Midbrain (tissue), 1 donor: Measurements from ENCODE around the gene NDST3.

Experiments
- DNase-seq: peaks from one replicate; lab custom pipeline; 2025; lab: John Stamatoyannopoulos, UW

The NDST3 gene

DNA sequence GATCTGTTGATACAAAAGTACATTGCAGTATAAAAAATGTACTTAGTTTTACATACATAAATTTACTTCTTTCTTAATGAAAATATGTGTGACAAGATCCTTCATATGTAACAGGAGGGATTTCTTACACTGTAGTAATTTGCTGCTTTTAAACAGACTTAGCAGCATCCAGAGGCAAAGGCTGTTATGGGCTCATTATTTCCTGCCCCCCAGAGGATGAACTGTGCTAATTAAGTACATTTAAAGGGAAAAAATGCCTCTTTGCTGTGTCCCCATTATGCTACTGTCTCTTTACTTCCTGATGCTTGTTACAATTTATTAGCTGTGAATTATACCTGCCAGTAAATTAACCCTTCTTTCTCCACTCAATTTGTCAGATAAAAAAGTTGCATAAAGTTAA lies 47.1 kb downstream of the NDST3 start:
- DNase-seq: no peak

- no peak for DNase-seq
Observed at GRCh38 chr4:118082182-118082581, 47.9 kb downstream of the NDST3 start.

DNA sequence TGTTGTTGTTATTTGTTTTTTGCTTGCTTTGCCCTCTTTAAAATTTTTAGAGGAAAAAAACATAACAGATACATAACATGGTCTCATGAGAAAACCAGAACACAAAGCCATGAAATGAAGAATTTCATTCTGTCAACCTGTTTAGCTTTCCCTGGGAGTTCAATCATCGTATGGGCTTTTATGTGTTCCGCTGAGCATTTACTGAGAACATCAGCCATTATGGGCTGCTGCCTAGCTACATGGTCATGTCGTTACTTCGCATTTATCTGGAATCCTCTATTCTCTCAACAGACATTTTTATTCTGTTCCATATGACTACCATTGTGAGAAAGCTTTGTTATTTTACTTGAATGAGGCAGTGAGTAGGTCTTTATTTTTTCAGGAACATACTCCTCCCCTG lies 51.4 kb downstream of the NDST3 start:
- DNase-seq: no peak

DNA sequence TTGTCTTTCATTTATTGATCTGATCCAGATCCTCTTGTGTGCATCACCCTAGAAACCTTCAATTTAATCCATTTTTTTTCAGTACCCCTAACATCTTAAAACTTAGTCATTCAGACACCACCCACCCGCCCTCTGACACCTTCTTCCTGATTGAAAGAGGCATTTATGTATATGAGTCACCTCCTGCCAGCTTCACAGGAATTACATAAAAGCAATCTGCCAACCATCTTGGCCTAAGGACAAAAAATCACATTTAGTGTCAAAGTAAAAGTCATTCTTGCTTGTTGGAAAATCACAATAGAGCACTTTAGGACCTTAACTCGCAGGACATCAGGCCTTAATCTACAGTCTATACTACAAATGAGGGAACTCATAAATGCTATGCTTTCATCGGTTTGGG lies 52.1 kb downstream of the NDST3 start:
- no peak for DNase-seq

- no peak for DNase-seq
Observed at GRCh38 chr4:118087366-118087765, 53.1 kb downstream of the NDST3 start.

GRCh38 chr4:118099106-118099505 lies 64.8 kb downstream of the NDST3 start:
- DNase-seq: no peak

- DNase-seq: no peak
Observed at GRCh38 chr4:118102195-118102594, 67.9 kb downstream of the NDST3 start.

DNA sequence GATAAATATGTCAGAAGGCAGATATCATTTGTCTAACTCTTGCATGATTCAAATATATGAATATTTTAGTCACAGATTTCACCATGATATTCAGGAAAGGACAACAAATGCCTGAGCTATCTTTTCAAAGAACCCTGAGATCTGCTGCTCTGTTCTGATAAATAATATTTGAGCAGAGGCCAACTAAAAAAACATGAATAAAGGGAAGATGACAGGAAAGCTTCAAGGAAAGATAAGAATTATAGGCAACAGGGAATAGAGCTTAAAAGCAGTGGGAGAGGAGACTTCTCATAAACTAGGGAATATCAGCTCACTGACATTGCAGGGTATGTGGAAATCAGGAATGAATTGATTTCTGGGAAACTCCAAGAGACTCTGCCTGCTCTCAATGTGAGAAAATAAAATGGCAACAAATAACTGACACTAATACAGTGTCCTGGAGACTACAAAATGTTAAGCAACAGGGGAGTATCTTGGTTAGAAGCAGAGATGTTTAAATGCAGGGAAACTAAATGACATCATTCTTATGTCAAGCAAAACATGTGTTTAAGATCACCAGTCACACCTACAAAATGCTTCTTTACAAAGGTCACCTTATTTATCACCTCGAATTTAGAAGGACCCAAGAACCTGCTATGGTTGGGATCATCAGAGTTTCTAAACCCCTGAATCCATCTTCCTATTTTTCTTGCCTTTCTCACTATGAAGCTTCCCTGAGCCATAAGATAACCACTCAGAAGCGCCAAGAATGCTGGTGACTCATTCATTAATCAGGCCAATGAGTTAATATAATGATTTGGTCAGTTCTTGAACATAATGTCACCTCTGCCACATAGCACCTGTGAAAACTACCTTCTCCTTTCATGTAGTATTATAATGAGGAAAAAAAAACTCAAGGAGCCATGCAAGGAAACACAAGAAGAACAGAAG lies 78.1 kb downstream of the NDST3 start:
- DNase-seq: no peak

GRCh38 chr4:118113220-118113619 lies 78.9 kb downstream of the NDST3 start:
- DNase-seq: no peak

DNA sequence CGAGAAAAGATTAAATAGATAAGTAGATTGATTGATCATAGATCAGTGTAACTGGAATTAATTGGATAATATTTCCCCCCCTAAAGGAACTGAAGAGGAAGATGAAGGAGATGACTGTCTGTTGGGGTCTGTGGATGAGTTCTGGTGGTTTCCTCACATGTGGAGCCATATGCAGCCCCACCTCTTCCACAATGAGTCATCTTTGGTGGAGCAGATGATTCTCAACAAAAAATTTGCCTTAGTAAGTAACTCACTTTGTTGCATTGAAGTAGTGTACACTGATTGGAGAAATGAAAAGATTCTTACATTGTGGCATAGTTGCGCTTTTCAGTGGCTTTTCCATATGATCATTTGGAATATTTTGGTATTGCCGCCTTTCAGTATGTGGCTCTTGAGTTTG lies 80.4 kb downstream of the NDST3 start:
- DNase-seq: no peak

DNA sequence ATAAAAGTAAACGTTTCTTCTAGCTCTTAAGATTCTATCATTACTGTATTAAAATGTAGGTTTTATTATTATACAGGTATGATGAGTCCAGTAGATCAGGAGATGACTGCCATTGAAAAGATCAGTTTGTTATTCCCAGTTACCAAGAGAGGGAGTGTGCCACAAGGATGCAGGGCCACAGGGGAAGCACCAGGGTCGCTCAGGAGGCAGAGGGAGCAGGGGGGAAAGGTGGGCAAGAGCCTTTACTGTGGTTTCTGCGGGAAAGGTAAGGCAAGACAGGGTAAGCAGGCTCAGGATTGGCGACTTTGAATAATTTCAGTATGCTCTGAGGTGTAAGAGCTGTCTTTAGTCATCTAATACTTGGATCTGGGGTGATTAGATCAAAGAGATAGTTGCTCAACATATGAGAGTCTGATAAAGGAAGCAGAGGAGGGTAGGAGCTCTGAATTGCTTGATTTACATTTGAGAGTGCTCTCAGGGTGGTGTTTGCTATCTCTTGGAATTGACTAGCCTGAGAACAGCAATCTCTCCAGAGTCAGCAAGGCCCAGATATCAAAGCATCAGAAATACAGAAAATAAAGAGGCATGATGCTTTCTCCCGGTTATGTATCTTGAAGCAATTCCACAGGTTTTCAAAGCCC lies 86.0 kb downstream of the NDST3 start:
- DNase-seq: no peak

DNA sequence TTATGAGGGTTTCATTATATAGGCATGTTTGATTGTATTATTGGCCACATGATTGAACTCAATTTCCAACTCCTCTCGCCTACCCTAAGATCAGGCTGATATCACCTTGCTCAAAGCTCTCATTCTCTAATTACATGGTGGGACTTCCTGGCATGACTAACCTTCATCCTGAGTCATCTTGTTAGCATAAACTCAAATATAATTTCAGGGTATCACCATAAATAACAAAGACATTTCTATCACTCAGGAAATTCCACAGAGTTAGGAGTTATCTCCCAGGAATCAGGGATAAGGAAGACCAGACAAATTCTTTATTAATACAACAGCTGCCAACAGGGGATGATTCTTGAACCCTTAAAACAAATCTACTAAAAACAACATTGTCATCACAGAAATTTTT lies 90.7 kb downstream of the NDST3 start:
- no peak for DNase-seq

DNA sequence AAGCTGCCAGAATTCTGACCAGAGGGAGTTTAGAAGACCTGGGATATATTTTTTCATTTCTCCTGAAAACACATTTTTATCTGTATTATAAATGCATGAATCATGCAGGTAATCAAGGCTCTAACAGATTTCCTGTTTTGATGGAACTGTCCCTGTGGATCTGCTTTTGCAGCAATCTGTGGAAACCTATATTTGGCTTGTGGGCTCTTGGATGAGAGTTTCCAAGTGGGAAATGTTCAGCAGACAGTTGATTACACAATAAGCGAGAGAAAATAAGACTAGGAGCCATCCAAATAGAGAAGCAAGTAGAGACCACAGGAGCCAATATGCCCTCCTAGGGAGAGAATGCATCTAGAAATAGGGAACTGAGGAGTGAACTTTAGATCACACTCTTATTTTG lies 105.0 kb downstream of the NDST3 start:
- DNase-seq: no peak

DNA sequence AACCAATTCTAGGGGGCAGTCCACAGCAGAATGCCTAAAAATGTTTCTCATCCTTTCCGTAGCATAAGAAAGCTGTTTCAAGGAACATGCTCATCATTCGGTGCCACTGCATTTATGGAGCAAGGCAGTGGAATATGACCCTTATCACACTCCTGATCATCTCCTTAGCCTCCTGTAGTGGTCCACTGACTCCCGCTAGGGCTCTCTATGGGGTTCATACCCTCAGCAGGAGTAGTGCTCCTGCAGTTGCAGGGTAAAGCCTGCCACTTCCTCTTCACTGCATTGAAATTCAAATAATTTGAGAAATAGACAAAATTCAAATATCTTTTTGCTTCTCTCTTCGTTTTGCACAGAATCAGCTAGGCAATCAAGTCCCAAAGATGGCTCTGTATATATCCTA lies 107.0 kb downstream of the NDST3 start:
- no peak for DNase-seq

DNA sequence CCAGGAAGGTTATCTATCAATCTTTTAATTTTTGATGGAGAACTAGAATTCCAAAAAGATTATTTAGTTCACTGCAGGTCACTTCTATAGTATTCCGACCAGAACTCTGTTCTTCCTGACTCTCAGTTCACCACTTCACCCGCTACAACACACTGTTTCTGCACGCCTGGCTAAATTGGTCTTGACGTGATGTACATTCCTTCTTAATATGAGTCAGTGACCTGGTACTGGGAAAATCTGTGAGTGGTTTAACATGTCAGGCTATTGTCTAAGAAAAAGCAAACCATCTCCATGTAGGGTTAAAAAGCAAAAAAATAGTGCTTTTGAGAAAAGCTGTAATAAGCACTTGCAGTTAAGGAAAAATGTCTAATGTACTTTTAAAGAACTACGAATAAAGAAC lies 120.4 kb downstream of the NDST3 start:
- no peak for DNase-seq

- no peak for DNase-seq
Observed at GRCh38 chr4:118155516-118155915, 121.2 kb downstream of the NDST3 start.

DNA sequence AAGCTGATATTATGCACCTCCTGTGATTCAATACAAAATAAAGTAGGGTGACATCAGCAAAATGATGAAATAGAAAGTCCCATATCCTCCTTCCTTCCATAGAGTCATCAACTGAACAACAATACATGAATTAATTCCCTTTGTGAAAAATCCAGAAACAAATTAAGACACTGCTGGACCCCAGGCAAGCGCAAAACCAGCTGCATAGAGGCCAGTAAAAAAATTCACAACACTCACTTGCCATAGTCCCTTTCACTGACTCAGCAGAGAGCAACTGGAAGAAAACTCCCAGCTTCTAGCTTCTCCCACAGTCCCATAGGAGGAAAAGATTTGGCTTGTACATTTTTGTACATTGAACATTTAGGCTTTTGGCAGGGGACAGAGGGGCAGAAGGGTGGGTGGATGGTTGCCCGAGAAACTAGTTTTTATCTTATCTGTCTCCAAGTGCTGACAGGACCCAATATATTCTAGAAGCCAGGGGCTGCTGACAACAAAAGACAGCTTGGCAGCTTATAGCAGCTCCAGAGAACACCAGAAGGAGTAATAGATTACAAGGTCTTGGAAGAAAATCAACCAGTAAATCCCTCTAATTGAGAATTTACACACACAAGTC lies 124.6 kb downstream of the NDST3 start:
- no peak for DNase-seq

- DNase-seq: no peak
Observed at GRCh38 chr4:118167306-118167705, 133.0 kb downstream of the NDST3 start.

GRCh38 chr4:118171381-118171780 lies 137.1 kb downstream of the NDST3 start:
- no peak for DNase-seq

DNA sequence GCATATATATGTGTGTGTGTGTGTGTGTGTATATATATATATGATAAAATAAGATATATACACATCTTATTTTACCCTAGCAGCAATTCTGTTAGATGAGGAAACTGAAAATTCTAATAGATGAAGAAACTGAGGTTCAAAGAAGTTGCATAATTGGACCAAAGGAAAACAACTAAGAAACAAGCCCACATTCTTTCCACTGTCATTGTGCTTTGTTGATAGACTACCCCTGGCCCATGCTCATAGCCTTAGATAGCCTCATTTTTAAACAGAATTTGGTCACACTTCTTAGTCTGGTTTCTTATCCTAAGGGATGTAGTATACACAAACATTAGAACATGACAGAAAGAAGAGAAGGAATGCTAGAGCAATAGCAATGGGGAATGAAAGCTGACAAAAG lies 138.8 kb downstream of the NDST3 start:
- DNase-seq: no peak

DNA sequence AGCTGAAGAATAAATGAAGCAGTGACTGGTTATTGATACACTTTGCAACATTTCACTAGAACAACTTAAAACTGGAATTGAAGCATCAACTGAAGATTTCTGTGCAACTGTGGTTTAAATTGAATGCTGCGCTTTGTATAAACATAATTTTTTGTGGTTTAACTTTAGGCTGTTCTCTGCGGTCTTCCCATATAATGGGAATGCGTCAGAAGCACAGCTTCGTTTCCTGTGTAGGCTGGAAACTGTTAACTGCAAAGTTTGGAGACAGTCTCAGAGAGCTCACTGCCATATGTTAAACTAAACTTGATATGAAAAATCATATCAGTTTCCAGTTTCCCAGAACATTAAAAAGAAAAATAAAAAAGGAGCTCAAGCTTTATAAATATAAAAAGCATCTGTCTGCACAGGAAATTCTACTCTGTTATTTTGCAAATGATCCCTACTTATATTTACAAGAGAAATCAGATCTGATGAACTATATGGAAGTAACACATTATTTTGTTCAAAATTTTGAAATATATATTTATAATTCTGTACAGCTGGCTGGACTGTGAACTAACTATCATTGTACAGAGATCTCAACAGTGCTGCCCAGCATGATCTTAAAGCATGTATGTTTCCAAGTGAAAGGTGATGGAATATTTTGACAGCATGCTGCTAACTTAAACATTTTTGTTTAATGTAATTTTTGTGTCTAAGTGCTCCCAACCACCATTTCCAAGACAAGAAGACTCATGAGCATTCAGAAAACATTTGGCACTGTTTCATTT lies 139.9 kb downstream of the NDST3 start:
- no peak for DNase-seq

GRCh38 chr4:118175506-118175905 lies 141.2 kb downstream of the NDST3 start:
- DNase-seq: no peak
